HEK293 (cell line): ENCODE measurements around the gene ANP32A.

Experiments used
- GFI1B ChIP-seq: fragments of 450-650 bp; formaldehyde crosslinking; IDR thresholded peaks from 2 replicates; pipeline ENCODE4 v1.5.1; 2016; ENCODE audit warnings: missing biosample characterization, missing genetic modification characterization
- GLI4 ChIP-seq: fragments of 450-650 bp; formaldehyde crosslinking; IDR thresholded peaks from 2 replicates; pipeline ENCODE4 v1.5.1; 2016; ENCODE audit warnings: missing biosample characterization, missing genetic modification characterization
- HOXD13 ChIP-seq: sonication (generic); formaldehyde crosslinking; IDR thresholded peaks from 2 replicates; pipeline ENCODE4 v1.8.0; 2022; ENCODE audit warnings: missing genetic modification reagents, borderline replicate concordance
- KLF10 ChIP-seq: fragments of 450-650 bp; IDR thresholded peaks from 2 replicates; pipeline ENCODE4 v1.5.1; 2018; ENCODE audit warnings: missing biosample characterization, mild to moderate bottlenecking, missing genetic modification characterization
- KLF7 ChIP-seq: fragments of 450-650 bp; formaldehyde crosslinking; IDR thresholded peaks from 2 replicates; pipeline ENCODE4 v1.5.1; 2016; ENCODE audit warnings: missing biosample characterization, missing genetic modification characterization, borderline replicate concordance
- OSR2 ChIP-seq: fragments of 450-650 bp; formaldehyde crosslinking; IDR thresholded peaks from 2 replicates; pipeline ENCODE4 v1.5.1; 2016; ENCODE audit warnings: missing biosample characterization, missing genetic modification characterization
- SCRT1 ChIP-seq: fragments of 450-650 bp; formaldehyde crosslinking; IDR thresholded peaks from 2 replicates; pipeline ENCODE4 v1.5.1; 2016; ENCODE audit warnings: missing biosample characterization, missing genetic modification characterization, borderline replicate concordance
- SCRT2 ChIP-seq: fragments of 450-650 bp; formaldehyde crosslinking; IDR thresholded peaks from 2 replicates; pipeline ENCODE4 v1.5.1; 2016; ENCODE audit warnings: missing biosample characterization, missing genetic modification characterization
- SP2 ChIP-seq: fragments of 450-650 bp; formaldehyde crosslinking; IDR thresholded peaks from 2 replicates; pipeline ENCODE4 v1.5.1; 2016; ENCODE audit warnings: missing biosample characterization, missing genetic modification characterization
- WT1 ChIP-seq: fragments of 450-650 bp; formaldehyde crosslinking; IDR thresholded peaks from 2 replicates; pipeline ENCODE4 v1.5.1; 2016; ENCODE audit warnings: missing biosample characterization, missing genetic modification characterization
- ZBTB44 ChIP-seq: fragments of 450-650 bp; IDR thresholded peaks from 2 replicates; pipeline ENCODE4 v1.5.1; 2018; ENCODE audit warnings: missing biosample characterization, mild to moderate bottlenecking, missing genetic modification characterization
- ZBTB48 ChIP-seq: fragments of 450-650 bp; formaldehyde crosslinking; IDR thresholded peaks from 2 replicates; pipeline ENCODE4 v1.5.1; 2016; ENCODE audit warnings: missing biosample characterization, missing genetic modification characterization
- ZBTB8A ChIP-seq: fragments of 450-650 bp; formaldehyde crosslinking; IDR thresholded peaks from 2 replicates; pipeline ENCODE4 v1.5.1; 2016; ENCODE audit warnings: missing biosample characterization, missing genetic modification characterization
- ZFP37 ChIP-seq: fragments of 450-650 bp; formaldehyde crosslinking; IDR thresholded peaks from 2 replicates; pipeline ENCODE4 v1.5.1; 2016; ENCODE audit warnings: missing biosample characterization, missing genetic modification characterization
- ZNF16 ChIP-seq: fragments of 450-650 bp; formaldehyde crosslinking; IDR thresholded peaks from 2 replicates; pipeline ENCODE4 v1.5.1; 2016; ENCODE audit warnings: low read depth, missing biosample characterization, missing genetic modification characterization
- ZNF169 ChIP-seq: fragments of 450-650 bp; formaldehyde crosslinking; IDR thresholded peaks from 2 replicates; pipeline ENCODE4 v1.5.1; 2016; ENCODE audit warnings: missing biosample characterization, missing genetic modification characterization
- ZNF23 ChIP-seq: fragments of 450-650 bp; formaldehyde crosslinking; IDR thresholded peaks from 2 replicates; pipeline ENCODE4 v1.5.1; 2016; ENCODE audit warnings: missing biosample characterization, missing genetic modification characterization, borderline replicate concordance
- ZNF248 ChIP-seq: fragments of 450-650 bp; formaldehyde crosslinking; IDR thresholded peaks from 2 replicates; pipeline ENCODE4 v1.5.1; 2017; ENCODE audit warnings: missing biosample characterization, missing genetic modification characterization
- ZNF362 ChIP-seq: fragments of 450-650 bp; formaldehyde crosslinking; IDR thresholded peaks from 2 replicates; pipeline ENCODE4 v1.5.1; 2016; ENCODE audit warnings: missing biosample characterization, missing genetic modification characterization
- ZNF366 ChIP-seq: fragments of 450-650 bp; formaldehyde crosslinking; conservative IDR thresholded peaks from 2 replicates; pipeline ENCODE4 v1.5.1; 2016; ENCODE audit warnings: missing biosample characterization, missing genetic modification characterization
- ZNF426 ChIP-seq: fragments of 450-650 bp; formaldehyde crosslinking; IDR thresholded peaks from 2 replicates; pipeline ENCODE4 v1.5.1; 2017; ENCODE audit warnings: missing biosample characterization, missing genetic modification characterization, mild to moderate bottlenecking, inconsistent platforms, moderate library complexity
- ZNF48 ChIP-seq: fragments of 450-650 bp; formaldehyde crosslinking; IDR thresholded peaks from 2 replicates; pipeline ENCODE4 v1.5.1; 2016; ENCODE audit warnings: missing biosample characterization, missing genetic modification characterization
- ZNF513 ChIP-seq: fragments of 450-650 bp; IDR thresholded peaks from 2 replicates; pipeline ENCODE4 v1.5.1; 2018; ENCODE audit warnings: missing biosample characterization, missing genetic modification characterization
- ZNF514 ChIP-seq: fragments of 450-650 bp; formaldehyde crosslinking; IDR thresholded peaks from 2 replicates; pipeline ENCODE4 v1.5.1; 2016; ENCODE audit warnings: missing biosample characterization, missing genetic modification characterization
- ZNF529 ChIP-seq: fragments of 450-650 bp; formaldehyde crosslinking; IDR thresholded peaks from 2 replicates; pipeline ENCODE4 v1.5.1; 2017; ENCODE audit warnings: missing genetic modification characterization, missing biosample characterization; ENCODE audit not compliant: insufficient replicate concordance
- ZNF544 ChIP-seq: fragments of 450-650 bp; formaldehyde crosslinking; IDR thresholded peaks from 2 replicates; pipeline ENCODE4 v1.5.0; 2017; ENCODE audit warnings: missing biosample characterization, missing genetic modification characterization
- ZNF624 ChIP-seq: fragments of 450-650 bp; formaldehyde crosslinking; IDR thresholded peaks from 2 replicates; pipeline ENCODE4 v1.5.1; 2017; ENCODE audit warnings: missing biosample characterization, missing genetic modification characterization
- ZNF629 ChIP-seq: fragments of 450-650 bp; formaldehyde crosslinking; IDR thresholded peaks from 2 replicates; pipeline ENCODE4 v1.5.1; 2017; ENCODE audit warnings: missing biosample characterization, missing genetic modification characterization
- ZNF704 ChIP-seq: fragments of 450-650 bp; formaldehyde crosslinking; IDR thresholded peaks from 2 replicates; pipeline ENCODE4 v1.5.1; 2016; ENCODE audit warnings: missing biosample characterization, missing genetic modification characterization
- ZNF777 ChIP-seq: fragments of 450-650 bp; formaldehyde crosslinking; IDR thresholded peaks from 2 replicates; pipeline ENCODE4 v1.5.1; 2017; ENCODE audit warnings: missing biosample characterization, missing genetic modification characterization, borderline replicate concordance
- ZNF843 ChIP-seq: fragments of 450-650 bp; formaldehyde crosslinking; IDR thresholded peaks from 2 replicates; pipeline ENCODE4 v1.5.1; 2016; ENCODE audit warnings: missing biosample characterization, missing genetic modification characterization
- ZSCAN23 ChIP-seq: fragments of 450-650 bp; formaldehyde crosslinking; IDR thresholded peaks from 2 replicates; pipeline ENCODE4 v1.5.1; 2016; ENCODE audit warnings: missing biosample characterization, missing genetic modification characterization
- ZXDB ChIP-seq: fragments of 450-650 bp; formaldehyde crosslinking; IDR thresholded peaks from 2 replicates; pipeline ENCODE4 v1.5.1; 2016; ENCODE audit warnings: missing biosample characterization, missing genetic modification characterization
- TF ChIP-seq, protein P1 (sequence below): fragments of 450-650 bp; formaldehyde crosslinking; IDR thresholded peaks from 2 replicates; pipeline ENCODE4 v1.5.1; 2017; ENCODE audit warnings: missing biosample characterization, missing genetic modification characterization

Gene ANP32A

DNA sequence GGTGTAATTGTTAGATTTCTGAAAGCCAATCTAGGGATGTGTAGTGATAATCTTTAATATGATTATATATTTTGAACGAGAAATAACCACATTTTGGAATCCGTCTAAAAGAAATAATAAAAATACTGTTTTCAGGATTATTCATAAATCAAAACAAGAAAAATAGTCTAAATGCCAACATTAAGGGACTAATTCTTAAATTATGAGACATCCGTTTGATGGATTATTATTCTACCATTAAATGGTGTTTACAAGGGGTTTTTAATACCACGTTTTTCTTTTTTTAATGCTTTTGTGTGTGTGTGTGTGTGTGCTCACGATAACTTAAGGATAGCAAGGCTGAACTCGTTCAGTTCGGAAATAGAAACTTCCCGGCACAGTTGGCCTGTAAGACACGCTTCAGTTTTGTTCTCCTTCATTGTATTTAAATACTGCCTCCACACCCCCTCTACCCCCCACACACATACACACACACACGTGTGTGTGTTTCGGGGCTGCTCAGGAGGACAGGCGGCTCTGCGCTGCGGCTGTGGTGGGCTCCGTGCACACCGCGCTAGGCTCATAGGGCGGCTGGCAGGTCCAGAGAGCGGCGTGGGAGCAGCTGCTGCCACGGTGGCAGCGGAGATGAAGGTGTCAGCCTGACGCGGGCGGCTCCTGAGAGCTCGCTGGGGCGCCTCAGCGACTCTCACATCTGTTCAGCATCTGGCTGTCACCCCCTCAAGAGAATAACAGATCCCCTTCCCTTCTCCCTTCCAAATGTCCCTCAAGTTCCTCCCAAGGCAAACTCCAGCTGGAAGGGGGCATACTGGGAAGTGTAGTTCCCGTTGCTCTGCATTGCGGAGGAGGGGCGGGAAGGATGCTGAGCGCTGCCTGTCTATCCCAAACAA is 23.0 kb upstream of the ANP32A start (continued):
- TF ChIP-seq ZFP37 (tag by site-specific recombination) (no peak), ZNF16 (tag by site-specific recombination) (no peak), ZNF248 (tag by site-specific recombination) (no peak), SCRT2 (no peak), ZNF48 (no peak), GLI4 (no peak), ZNF529 (no peak), ZBTB8A (0 out of 2 replicates have a peak, but pooled peaks have one; percentile 17), ZSCAN23 (tag by site-specific recombination) (no peak), OSR2 (tag by site-specific recombination) (peak; percentile 19; the same call in 1 of the 2 replicates), ZNF544 (tag by site-specific recombination) (no peak), KLF10 (tag by site-specific recombination) (no peak), ZNF169 (tag by site-specific recombination) (no peak), HOXD13 (no peak), SCRT1 (tag by site-specific recombination) (no peak), ZNF513 (tag by site-specific recombination) (no peak), WT1 (tag by site-specific recombination) (no peak), ZNF514 (tag by site-specific recombination) (no peak), ZNF629 (no peak), ZNF624 (tag by site-specific recombination) (no peak), ZNF23 (tag by site-specific recombination) (no peak), GFI1B (no peak), ZNF843 (tag by site-specific recombination) (no peak), ZBTB44 (no peak), ZNF777 (tag by site-specific recombination) (no peak), ZBTB48 (tag by site-specific recombination) (peak; percentile 25; the same call in 1 of the 2 replicates), SP2 (tag by site-specific recombination) (no peak), ZNF366 (no peak), ZNF704 (no peak), KLF7 (tag by site-specific recombination) (no peak), ZNF362 (tag by site-specific recombination) (no peak), ZXDB (tag by site-specific recombination) (peak; percentile 23; the same call in 1 of the 2 replicates), ZNF426 (tag by site-specific recombination) (no peak)
- TF ChIP-seq, protein P1, sequence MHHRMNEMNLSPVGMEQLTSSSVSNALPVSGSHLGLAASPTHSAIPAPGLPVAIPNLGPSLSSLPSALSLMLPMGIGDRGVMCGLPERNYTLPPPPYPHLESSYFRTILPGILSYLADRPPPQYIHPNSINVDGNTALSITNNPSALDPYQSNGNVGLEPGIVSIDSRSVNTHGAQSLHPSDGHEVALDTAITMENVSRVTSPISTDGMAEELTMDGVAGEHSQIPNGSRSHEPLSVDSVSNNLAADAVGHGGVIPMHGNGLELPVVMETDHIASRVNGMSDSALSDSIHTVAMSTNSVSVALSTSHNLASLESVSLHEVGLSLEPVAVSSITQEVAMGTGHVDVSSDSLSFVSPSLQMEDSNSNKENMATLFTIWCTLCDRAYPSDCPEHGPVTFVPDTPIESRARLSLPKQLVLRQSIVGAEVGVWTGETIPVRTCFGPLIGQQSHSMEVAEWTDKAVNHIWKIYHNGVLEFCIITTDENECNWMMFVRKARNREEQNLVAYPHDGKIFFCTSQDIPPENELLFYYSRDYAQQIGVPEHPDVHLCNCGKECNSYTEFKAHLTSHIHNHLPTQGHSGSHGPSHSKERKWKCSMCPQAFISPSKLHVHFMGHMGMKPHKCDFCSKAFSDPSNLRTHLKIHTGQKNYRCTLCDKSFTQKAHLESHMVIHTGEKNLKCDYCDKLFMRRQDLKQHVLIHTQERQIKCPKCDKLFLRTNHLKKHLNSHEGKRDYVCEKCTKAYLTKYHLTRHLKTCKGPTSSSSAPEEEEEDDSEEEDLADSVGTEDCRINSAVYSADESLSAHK (tag by site-specific recombination) = no peak
